DOHH2 (cell line): ENCODE measurements around the gene CRELD2.

ENCODE experiments used
- H3F3A ChIP-seq: fragments of 200-600 bp; sonication (generic), shearing (Covaris generic); 2 replicates; pipeline ENCODE4 v1.6.0; 2016; ENCODE audit warnings: antibody characterized with exemption, mild to moderate bottlenecking; ENCODE audit not compliant: control insufficient read depth, insufficient read depth
- H3K27ac ChIP-seq: fragments of 200-600 bp; sonication (generic); 2 replicates; pipeline ENCODE4 v1.5.1; 2014; ENCODE audit warnings: low read depth, mild to moderate bottlenecking, low read length, moderate library complexity
- H3K27me3 ChIP-seq: fragments of 200-600 bp; sonication (generic); 2 replicates; pipeline ENCODE4 v1.6.1; 2014; ENCODE audit warnings: mild to moderate bottlenecking, low read length, mixed read lengths; ENCODE audit not compliant: control insufficient read depth
- H3K36me3 ChIP-seq: fragments of 200-600 bp; sonication (generic); 2 replicates; pipeline ENCODE4 v1.6.1; 2014; ENCODE audit warnings: mild to moderate bottlenecking, low read length, moderate library complexity, mixed read lengths; ENCODE audit not compliant: control insufficient read depth
- H3K4me1 ChIP-seq: fragments of 200-600 bp; sonication (generic); 2 replicates; pipeline ENCODE4 v1.6.1; 2014; ENCODE audit warnings: mild to moderate bottlenecking, low read length, mixed read lengths; ENCODE audit not compliant: control insufficient read depth
- H3K4me2 ChIP-seq: fragments of 200-600 bp; sonication (generic); 2 replicates; pipeline ENCODE4 v1.6.0; 2014; ENCODE audit warnings: mild to moderate bottlenecking, low read length, moderate library complexity
- H3K4me3 ChIP-seq: fragments of 200-600 bp; sonication (generic); 2 replicates; pipeline ENCODE4 v1.5.1; 2014; ENCODE audit warnings: mild to moderate bottlenecking, low read length, mixed read lengths
- H3K79me2 ChIP-seq: fragments of 200-600 bp; sonication (generic); 2 replicates; pipeline ENCODE4 v1.6.1; 2014; ENCODE audit warnings: mild to moderate bottlenecking, low read length, mixed read lengths; ENCODE audit not compliant: control insufficient read depth
- H3K9me2 ChIP-seq: fragments of 200-600 bp; sonication (generic); replicated peaks from 2 replicates; pipeline ENCODE4 v1.6.1; 2014; ENCODE audit warnings: mild to moderate bottlenecking, low read length, mixed read lengths; ENCODE audit not compliant: control insufficient read depth
- H3K9me3 ChIP-seq: fragments of 200-600 bp; sonication (generic); 2 replicates; pipeline ENCODE4 v1.6.1; 2014; ENCODE audit warnings: antibody characterized with exemption, low read length, mixed read lengths; ENCODE audit not compliant: control insufficient read depth, insufficient read depth
- H4K20me1 ChIP-seq: fragments of 200-600 bp; sonication (generic); 2 replicates; pipeline ENCODE4 v1.6.0; 2014; ENCODE audit warnings: low read depth, mild to moderate bottlenecking, antibody characterized with exemption, low read length, moderate library complexity; ENCODE audit not compliant: control insufficient read depth, insufficient read depth
- CTCF ChIP-seq: fragments of 200-600 bp; sonication (generic); IDR thresholded peaks from one replicate; pipeline ENCODE4 v1.5.1; 2014; ENCODE audit warnings: antibody characterized with exemption, mild to moderate bottlenecking, low read depth, low read length; ENCODE audit not compliant: poor library complexity, severe bottlenecking
- EZH2phosphoT487 ChIP-seq: fragments of 200-600 bp; sonication (generic); IDR thresholded peaks from 2 replicates; pipeline ENCODE4 v1.6.1; 2017; ENCODE audit warnings: borderline replicate concordance, mild to moderate bottlenecking, antibody characterized with exemption, low read length, moderate library complexity, mixed read lengths

CRELD2 gene

DNA sequence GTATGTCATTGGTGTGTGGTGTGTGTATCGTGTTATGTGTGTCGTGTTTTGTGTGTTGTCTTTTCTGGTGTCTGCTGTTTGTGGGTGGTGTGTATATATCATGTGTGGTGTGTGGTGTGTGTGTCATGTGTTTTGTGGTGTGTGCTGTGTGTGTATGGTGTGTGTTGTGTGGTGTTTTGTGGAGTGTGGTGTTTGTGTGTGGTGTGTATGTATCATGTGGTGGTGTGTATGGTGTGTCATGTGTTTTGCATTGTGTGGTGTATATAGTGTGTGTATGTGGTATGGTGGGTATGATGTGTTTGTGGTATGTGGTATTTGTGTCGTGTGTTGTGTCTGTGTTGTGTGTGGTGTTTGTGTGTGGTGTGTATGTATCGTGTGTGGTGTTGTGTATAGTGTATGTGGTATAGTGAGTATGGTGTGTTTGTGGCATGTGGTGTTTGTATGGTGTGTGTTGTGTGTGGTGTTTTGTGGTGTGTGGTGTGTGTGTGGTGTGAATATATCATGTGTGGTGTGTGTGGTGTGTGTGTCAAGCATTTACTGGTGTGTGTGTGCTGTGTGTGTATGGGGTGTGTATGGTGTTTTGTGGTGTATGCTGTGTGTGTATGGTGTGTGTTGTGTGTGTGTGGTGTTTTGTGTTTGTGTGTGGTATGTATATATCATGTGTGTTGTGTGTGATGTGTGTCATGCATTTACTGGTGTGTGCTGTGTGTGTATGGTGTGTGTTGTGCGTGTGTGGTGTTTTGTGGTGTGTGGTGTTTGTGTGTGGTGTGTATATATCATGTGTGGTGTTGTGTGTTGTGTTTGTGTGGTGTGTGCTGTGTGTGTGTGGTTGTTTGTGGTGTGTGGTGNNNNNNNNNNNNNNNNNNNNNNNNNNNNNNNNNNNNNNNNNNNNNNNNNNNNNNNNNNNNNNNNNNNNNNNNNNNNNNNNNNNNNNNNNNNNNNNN, 54.9 kb downstream of the CRELD2 start:
- H3K4me1 ChIP-seq, result peaks cover 51% of the 10 kb centered on the region
- H3K27ac ChIP-seq, result no peak overlapping the region
- H3K9me3 ChIP-seq, result peaks cover 6% of the 10 kb centered on the region; the same call in 1 of the 2 replicates

GRCh38 chr22:49975543-49976389, 57.3 kb downstream of the CRELD2 start:
- Histone ChIP-seq H3F3A (peaks cover 34% of the 10 kb centered on the region), H3K27me3 (no peaks in the 10 kb centered on the region; the same call in 1 of the 2 replicates), H3K4me2 (peak overlapping the region; percentile 9), H3K36me3 (no peaks in the 10 kb centered on the region), H3K27ac (no peak overlapping the region), H3K4me3 (peak overlapping the region; percentile 29), H3K9me3 (peaks cover 6% of the 10 kb centered on the region; the same call in 1 of the 2 replicates), H4K20me1 (no peaks in the 10 kb centered on the region), H3K4me1 (peaks cover 45% of the 10 kb centered on the region), H3K79me2 (no peaks in the 10 kb centered on the region), H3K9me2 (no peaks in the 10 kb centered on the region)
- TF ChIP-seq EZH2phosphoT487 (no peak), CTCF (no peak)

More for the DNA sequence above, 54.9 kb downstream of the CRELD2 start:
- Histone ChIP-seq H3F3A (peaks cover 28% of the 10 kb centered on the region), H3K4me2 (no peak overlapping the region), H3K27me3 (no peaks in the 10 kb centered on the region; the same call in 1 of the 2 replicates), H3K79me2 (no peaks in the 10 kb centered on the region), H3K4me3 (no peak overlapping the region), H3K9me2 (no peaks in the 10 kb centered on the region), H4K20me1 (no peaks in the 10 kb centered on the region), H3K36me3 (no peaks in the 10 kb centered on the region)
- TF ChIP-seq EZH2phosphoT487 (no peak), CTCF (no peak)

GRCh38 chr22:49976439-49977175, 58.2 kb downstream of the CRELD2 start:
- no peak for TF ChIP-seq CTCF
- no peak for TF ChIP-seq EZH2phosphoT487
- no peaks in the 10 kb centered on the region for H3K79me2 ChIP-seq
- 0 out of 2 replicates have a peak overlapping the region, but pooled peaks have one; percentile 7 for H3K27ac ChIP-seq
- no peak overlapping the region for H3K4me3 ChIP-seq
- no peaks in the 10 kb centered on the region; the same call in 1 of the 2 replicates for H3K27me3 ChIP-seq
- H4K20me1 ChIP-seq, result no peaks in the 10 kb centered on the region
- peak overlapping the region; percentile 9 for H3K4me2 ChIP-seq
- peaks cover 34% of the 10 kb centered on the region for H3F3A ChIP-seq
- peaks cover 36% of the 10 kb centered on the region for H3K4me1 ChIP-seq
- peaks cover 6% of the 10 kb centered on the region; the same call in 1 of the 2 replicates for H3K9me3 ChIP-seq
- no peaks in the 10 kb centered on the region for H3K36me3 ChIP-seq
- no peaks in the 10 kb centered on the region for H3K9me2 ChIP-seq
